DND-41 (cell line): ENCODE measurements around the gene CCDC198.

Source experiments
- ATAC-seq: fragments of 200-7000 bp; cut with Tn5 transposase; 3 replicates; pipeline ENCODE4 v1.9.1; 2021; ENCODE audit warnings: low read depth; ENCODE audit not compliant: insufficient read depth
- DNase-seq: peaks from one replicate; pipeline ENCODE4 v3.0.0-alpha.2; 2020
- H2AFZ ChIP-seq: 2 replicates; pipeline ENCODE4 v1.6.0; 2012; ENCODE audit warnings: low read depth, low read length
- H3K27ac ChIP-seq: 2 replicates; pipeline ENCODE4 v1.5.1; 2012; ENCODE audit warnings: low read length, inconsistent platforms
- H3K27me3 ChIP-seq: fragments of 200-600 bp; sonication (generic); 2 replicates; pipeline ENCODE4 v1.6.0; 2012; ENCODE audit warnings: low read length, mild to moderate bottlenecking, inconsistent platforms; ENCODE audit not compliant: insufficient read depth, poor library complexity
- H3K36me3 ChIP-seq: 2 replicates; pipeline ENCODE4 v1.5.1; 2012; ENCODE audit warnings: low read length, inconsistent platforms; ENCODE audit not compliant: insufficient read depth
- H3K4me1 ChIP-seq: 2 replicates; pipeline ENCODE4 v1.5.1; 2012; ENCODE audit warnings: mild to moderate bottlenecking, low read length; ENCODE audit not compliant: insufficient read depth
- H3K4me2 ChIP-seq: 2 replicates; pipeline ENCODE4 v1.6.0; 2012; ENCODE audit warnings: mild to moderate bottlenecking, moderate library complexity, low read length, inconsistent platforms; ENCODE audit not compliant: insufficient read depth
- H3K4me3 ChIP-seq, 2 experiments: fragments of 200-600 bp in 1 of 2; shearing (Covaris generic) in 1 of 2; 2 replicates each; pipeline ENCODE4 v1.5.1; 2012 to 2016; ENCODE audit warnings: inconsistent platforms in 2 of 2, low read length in 2 of 2, mild to moderate bottlenecking in 2 of 2, low read depth in 1 of 2, moderate library complexity in 1 of 2
- H3K79me2 ChIP-seq: 2 replicates; pipeline ENCODE4 v1.6.0; 2012; ENCODE audit warnings: low read length, inconsistent platforms; ENCODE audit not compliant: insufficient read depth
- H3K9ac ChIP-seq: 2 replicates; pipeline ENCODE4 v1.6.0; 2012; ENCODE audit warnings: low read depth, mild to moderate bottlenecking, inconsistent platforms, low read length, moderate library complexity
- H3K9me3 ChIP-seq: 2 replicates; pipeline ENCODE4 v1.5.1; 2012; ENCODE audit warnings: low read length, moderate library complexity, mild to moderate bottlenecking, inconsistent platforms; ENCODE audit not compliant: insufficient read depth, severe bottlenecking
- H4K20me1 ChIP-seq: 2 replicates; pipeline ENCODE4 v1.6.0; 2012; ENCODE audit warnings: low read length; ENCODE audit not compliant: insufficient read depth
- EZH2 ChIP-seq: IDR thresholded peaks from 3 replicates; pipeline ENCODE4 v1.6.1; 2012; ENCODE audit warnings: borderline replicate concordance, low read depth, mild to moderate bottlenecking, moderate library complexity, low read length, inconsistent platforms; ENCODE audit not compliant: severe bottlenecking
- TF ChIP-seq, protein P1 (sequence below): IDR thresholded peaks from 2 replicates; pipeline ENCODE4 v1.5.1; 2012; ENCODE audit warnings: borderline replicate concordance, low read length, moderate library complexity, mild to moderate bottlenecking; ENCODE audit not compliant: poor library complexity, severe bottlenecking; ENCODE audit errors: extremely low read depth

Gene CCDC198

DNA sequence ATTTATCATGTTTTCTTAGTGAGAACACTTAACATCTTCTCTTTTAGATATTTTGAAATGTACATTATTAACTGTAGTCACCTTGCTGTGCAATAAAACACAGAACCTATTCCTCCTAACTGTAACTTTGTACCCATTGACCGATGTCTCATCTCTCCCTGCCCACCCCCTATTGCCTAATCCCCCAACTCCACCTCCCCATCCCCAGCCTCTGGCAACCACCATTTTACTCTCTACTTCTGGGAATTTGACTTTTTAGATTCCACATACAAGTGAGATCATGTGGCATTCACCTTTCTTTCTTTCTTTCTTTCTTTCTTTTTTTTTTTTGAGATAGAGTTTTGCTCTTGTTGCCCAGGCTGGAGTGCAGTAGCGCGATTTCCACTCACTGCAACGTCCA is 4.4 kb upstream of the CCDC198 start:
- no peaks in the 10 kb centered on the region for H4K20me1 ChIP-seq
- H3K4me3 ChIP-seq: no peak overlapping the region
- no peaks in the 10 kb centered on the region for H3K9me3 ChIP-seq
- no peak overlapping the region for H2AFZ ChIP-seq
- ATAC-seq (no peak), DNase-seq (no peak)
- H3K79me2 ChIP-seq: no peaks in the 10 kb centered on the region
- H3K4me2 ChIP-seq: no peak overlapping the region
- no peak overlapping the region for H3K9ac ChIP-seq
- TF ChIP-seq, protein P1, sequence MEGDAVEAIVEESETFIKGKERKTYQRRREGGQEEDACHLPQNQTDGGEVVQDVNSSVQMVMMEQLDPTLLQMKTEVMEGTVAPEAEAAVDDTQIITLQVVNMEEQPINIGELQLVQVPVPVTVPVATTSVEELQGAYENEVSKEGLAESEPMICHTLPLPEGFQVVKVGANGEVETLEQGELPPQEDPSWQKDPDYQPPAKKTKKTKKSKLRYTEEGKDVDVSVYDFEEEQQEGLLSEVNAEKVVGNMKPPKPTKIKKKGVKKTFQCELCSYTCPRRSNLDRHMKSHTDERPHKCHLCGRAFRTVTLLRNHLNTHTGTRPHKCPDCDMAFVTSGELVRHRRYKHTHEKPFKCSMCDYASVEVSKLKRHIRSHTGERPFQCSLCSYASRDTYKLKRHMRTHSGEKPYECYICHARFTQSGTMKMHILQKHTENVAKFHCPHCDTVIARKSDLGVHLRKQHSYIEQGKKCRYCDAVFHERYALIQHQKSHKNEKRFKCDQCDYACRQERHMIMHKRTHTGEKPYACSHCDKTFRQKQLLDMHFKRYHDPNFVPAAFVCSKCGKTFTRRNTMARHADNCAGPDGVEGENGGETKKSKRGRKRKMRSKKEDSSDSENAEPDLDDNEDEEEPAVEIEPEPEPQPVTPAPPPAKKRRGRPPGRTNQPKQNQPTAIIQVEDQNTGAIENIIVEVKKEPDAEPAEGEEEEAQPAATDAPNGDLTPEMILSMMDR: no peak
- no peak for TF ChIP-seq EZH2
- H3K36me3 ChIP-seq: no peaks in the 10 kb centered on the region
- no peaks in the 10 kb centered on the region for H3K4me1 ChIP-seq
- peaks cover 3% of the 10 kb centered on the region for H3K27me3 ChIP-seq
- H3K27ac ChIP-seq: no peak overlapping the region

DNA sequence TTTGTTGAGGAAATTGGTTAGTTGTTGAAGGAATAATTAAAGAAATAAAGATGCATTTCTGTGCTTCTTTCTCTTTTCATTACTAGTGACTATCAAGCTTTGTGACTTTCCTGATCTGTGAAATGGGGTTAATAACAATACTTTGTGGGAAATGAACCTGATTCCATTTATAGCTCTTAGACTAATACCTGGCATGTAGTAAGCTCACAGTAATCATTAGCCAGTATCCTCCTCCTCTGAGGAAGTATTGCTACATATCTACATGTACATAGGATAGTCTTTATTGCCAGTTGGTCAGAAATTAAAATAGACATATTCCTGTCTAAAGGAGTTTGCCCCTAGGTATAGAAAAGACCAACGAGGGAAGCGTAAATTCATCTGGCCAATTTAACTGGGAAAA is 1.8 kb upstream of the CCDC198 start:
- no peak overlapping the region for H2AFZ ChIP-seq
- no peak for ATAC-seq
- no peaks in the 10 kb centered on the region for H4K20me1 ChIP-seq
- no peak overlapping the region for H3K27ac ChIP-seq
- H3K79me2 ChIP-seq: no peaks in the 10 kb centered on the region
- no peak overlapping the region for H3K4me3 ChIP-seq
- no peak overlapping the region for H3K4me2 ChIP-seq
- no peaks in the 10 kb centered on the region for H3K4me1 ChIP-seq
- peaks cover 3% of the 10 kb centered on the region for H3K27me3 ChIP-seq
- TF ChIP-seq EZH2: no peak
- TF ChIP-seq, protein P1: no peak
- H3K9me3 ChIP-seq: no peaks in the 10 kb centered on the region
- H3K36me3 ChIP-seq: no peaks in the 10 kb centered on the region
- H3K9ac ChIP-seq: no peak overlapping the region
- no peak for DNase-seq

DNA sequence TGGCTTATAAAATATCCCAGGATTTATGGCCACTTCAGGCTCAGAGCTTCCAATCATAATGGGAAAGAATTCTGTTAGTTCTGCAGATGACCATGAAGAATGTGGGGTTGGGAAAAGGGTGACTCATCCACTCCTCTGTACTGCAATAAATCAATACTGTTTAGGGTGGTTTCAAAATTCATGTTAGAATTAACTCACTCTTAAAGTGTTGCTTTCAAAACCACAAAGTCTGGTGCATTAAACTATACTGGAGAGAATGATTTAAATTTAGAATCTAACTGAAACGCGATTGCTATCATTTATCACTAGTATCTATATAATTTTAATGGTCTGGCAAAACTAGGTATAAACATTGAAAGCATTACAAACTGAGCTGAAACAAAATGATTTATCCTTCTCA is 798 bp downstream of the CCDC198 start:
- peaks cover 5% of the 10 kb centered on the region for H3K27me3 ChIP-seq
- TF ChIP-seq, protein P1: no peak
- TF ChIP-seq EZH2: no peak

DNA sequence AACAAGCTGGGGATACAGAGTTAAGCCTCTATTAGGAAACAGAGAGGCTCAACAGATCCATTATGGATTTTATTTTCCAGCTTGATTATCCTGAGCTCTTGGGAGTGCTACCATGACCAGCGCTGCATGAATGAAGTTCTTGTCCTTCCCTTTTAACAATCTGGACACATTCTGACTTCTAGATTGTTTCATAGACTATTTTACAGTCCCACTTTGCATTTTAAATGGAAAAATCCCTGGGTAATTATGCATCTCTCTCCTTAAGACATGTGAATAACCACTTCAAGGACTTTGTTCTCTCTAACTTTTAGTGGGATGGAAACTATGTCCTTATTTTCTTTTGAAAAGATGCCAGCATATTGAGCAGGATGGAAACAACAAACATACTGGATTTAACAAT is 2.0 kb downstream of the CCDC198 start:
- Histone ChIP-seq H3K4me2 (no peak overlapping the region), H4K20me1 (no peaks in the 10 kb centered on the region)
- ATAC-seq: no peak

More for the DNA sequence above, 798 bp downstream of the CCDC198 start:
- Histone ChIP-seq H3K4me2 (no peak overlapping the region), H3K4me3 (no peak overlapping the region), H4K20me1 (no peaks in the 10 kb centered on the region), H3K36me3 (no peaks in the 10 kb centered on the region), H3K9ac (no peak overlapping the region), H3K9me3 (no peaks in the 10 kb centered on the region), H3K4me1 (no peaks in the 10 kb centered on the region), H3K27ac (no peak overlapping the region), H3K79me2 (no peaks in the 10 kb centered on the region), H2AFZ (no peak overlapping the region)
- DNase-seq (no peak), ATAC-seq (no peak)

More for the DNA sequence above, 2.0 kb downstream of the CCDC198 start:
- H3K79me2 ChIP-seq: no peaks in the 10 kb centered on the region
- no peaks in the 10 kb centered on the region for H3K9me3 ChIP-seq
- no peak overlapping the region for H3K4me3 ChIP-seq
- no peak overlapping the region for H2AFZ ChIP-seq
- TF ChIP-seq, protein P1: no peak
- no peaks in the 10 kb centered on the region for H3K36me3 ChIP-seq
- H3K27me3 ChIP-seq: peaks cover 4% of the 10 kb centered on the region
- no peaks in the 10 kb centered on the region for H3K4me1 ChIP-seq
- no peak for DNase-seq
- H3K9ac ChIP-seq: no peak overlapping the region
- H3K27ac ChIP-seq: no peak overlapping the region
